PC-3 (cell line): ENCODE measurements around the gene DDTL. TPM values are rescaled to one million over a fixed set of nuclear protein-coding genes. Genes with fewer than 3 reads are reported as not detected.
A peak's percentile ranks its signal among the peaks of the same experiment; 100 is the strongest.
"Not testable (repeated sequence)": the region's sequence is repeated elsewhere in the genome, so short reads cannot be mapped to it uniquely, and the experiment has no call there.

Experiments used
- ATAC-seq: fragments of 200-7000 bp; cut with Tn5 transposase; 2 replicates; pipeline ENCODE4 v1.9.1; 2020; ENCODE audit warnings: mild to moderate bottlenecking, moderate library complexity
- BruUV-seq: library from RNA; stranded (reverse); fragments of 400-500 nt; replicated peaks from 2 replicates; lab custom pipeline; 2021; lab: Mats Ljungman, UMichigan
- CTCF ChIA-PET: fragments of 300-600 bp; sonication (Branson Sonifier 250); formaldehyde crosslinking; loops from one replicate; lab custom pipeline; 2022; ENCODE audit warnings: antibody characterized with exemption; lab: Charles Lee
- POLR2A ChIA-PET: fragments of 300-600 bp; sonication (Branson Sonifier 250); formaldehyde crosslinking; loops from one replicate; lab custom pipeline; 2022; ENCODE audit warnings: antibody characterized with exemption; ENCODE audit not compliant: unreplicated experiment; lab: Charles Lee
- DNase-seq: peaks from one replicate; pipeline ENCODE4 v3.0.0-alpha.2; 2015
- H2AFZ ChIP-seq: fragments of 300-600 bp; sonication (generic); 2 replicates; pipeline ENCODE4 v1.6.0; 2016; ENCODE audit warnings: antibody characterized with exemption, low read length
- H3F3A ChIP-seq: fragments of 300-600 bp; sonication (generic); one replicate; pipeline ENCODE4 v1.6.0; 2017; ENCODE audit warnings: antibody characterized with exemption, low read length, control low read depth, mild to moderate bottlenecking; ENCODE audit not compliant: unreplicated experiment
- H3K27ac ChIP-seq: fragments of 300-600 bp; sonication (generic); 2 replicates; pipeline ENCODE4 v1.5.1; 2016; ENCODE audit warnings: mild to moderate bottlenecking, low read length
- H3K27me3 ChIP-seq: fragments of 300-600 bp; sonication (generic); 2 replicates; pipeline ENCODE4 v1.6.1; 2016; ENCODE audit warnings: low read length, mixed read lengths
- H3K36me3 ChIP-seq: fragments of 300-600 bp; sonication (generic); 2 replicates; pipeline ENCODE4 v1.6.1; 2016; ENCODE audit warnings: low read depth, mixed run types, low read length, mixed read lengths
- H3K4me1 ChIP-seq: fragments of 300-600 bp; sonication (generic); 2 replicates; pipeline ENCODE4 v1.5.1; 2016; ENCODE audit warnings: low read length; ENCODE audit not compliant: insufficient read depth
- H3K4me2 ChIP-seq: fragments of 300-600 bp; sonication (generic); 2 replicates; pipeline ENCODE4 v1.6.0; 2016; ENCODE audit warnings: low read length
- H3K4me3 ChIP-seq: fragments of 300-600 bp; sonication (generic); 2 replicates; pipeline ENCODE4 v1.5.1; 2016; ENCODE audit warnings: mild to moderate bottlenecking, low read length, mixed read lengths
- H3K79me2 ChIP-seq: fragments of 300-600 bp; sonication (generic); 2 replicates; pipeline ENCODE4 v1.6.1; 2017; ENCODE audit warnings: low read length, mixed read lengths
- H3K9ac ChIP-seq: fragments of 300-600 bp; sonication (generic); 2 replicates; pipeline ENCODE4 v1.6.0; 2016; ENCODE audit warnings: mild to moderate bottlenecking, low read length
- H3K9me2 ChIP-seq: fragments of 300-600 bp; sonication (generic); replicated peaks from 2 replicates; pipeline ENCODE4 v1.6.1; 2016; ENCODE audit warnings: mixed run types, low read length, mixed read lengths
- H3K9me3 ChIP-seq: fragments of 300-600 bp; sonication (generic); 2 replicates; pipeline ENCODE4 v1.6.1; 2016; ENCODE audit warnings: low read length, mixed read lengths
- H4K20me1 ChIP-seq: fragments of 300-600 bp; sonication (generic); 2 replicates; pipeline ENCODE4 v1.6.1; 2016; ENCODE audit warnings: low read length, mixed read lengths
- CTCF ChIP-seq: fragments of 300-600 bp; sonication (generic); conservative IDR thresholded peaks from 2 replicates; pipeline ENCODE4 v1.5.1; 2017; ENCODE audit warnings: antibody characterized with exemption, low read depth, mild to moderate bottlenecking, low read length
- EZH2 ChIP-seq: fragments of 300-600 bp; sonication (generic); IDR thresholded peaks from one replicate; pipeline ENCODE4 v1.6.1; 2017; ENCODE audit warnings: antibody characterized with exemption, mild to moderate bottlenecking, low read length; ENCODE audit not compliant: unreplicated experiment
- EZH2phosphoT487 ChIP-seq: fragments of 300-600 bp; sonication (generic); IDR thresholded peaks from 2 replicates; pipeline ENCODE4 v1.6.1; 2018; ENCODE audit warnings: mild to moderate bottlenecking, antibody characterized with exemption, low read length, borderline replicate concordance
- intact Hi-C: fragments of 100-400 bp; cut with micrococcal nuclease; formaldehyde crosslinking; loops from 2 replicates; pipeline ENCODE4 v1.9.0; 2023
- total RNA-seq: library from RNA; depleted of rRNA; stranded (reverse); fragments of >200 nt; gene quantifications from 2 replicates; pipeline ENCODE4 v1.2.3, GENCODE V29; 2014

The DDTL gene
- total RNA-seq, 1 experiment from 2014 or later: 0.73 TPM

GRCh38 chr22:23939017-23939357 is 27.7 kb upstream of the DDTL start:
- Histone ChIP-seq H3K4me1 (no peaks in the 10 kb centered on the region), H3K9me3 (no peaks in the 10 kb centered on the region), H3K27me3 (no peaks in the 10 kb centered on the region), H3K9ac (no peak overlapping the region), H3K79me2 (no peaks in the 10 kb centered on the region), H3K36me3 (no peaks in the 10 kb centered on the region), H3K4me2 (no peak overlapping the region), H2AFZ (no peak overlapping the region), H3K9me2 (no peaks in the 10 kb centered on the region), H4K20me1 (no peaks in the 10 kb centered on the region), H3F3A (no peaks in the 10 kb centered on the region), H3K4me3 (no peak overlapping the region), H3K27ac (no peak overlapping the region)
- CTCF ChIA-PET: no interaction called here
- TF ChIP-seq EZH2phosphoT487 (no peak), EZH2 (no peak), CTCF (no peak)
- no TSS peak for BruUV-seq
- intact Hi-C loops: no loop called here
- POLR2A ChIA-PET: no interaction called here
- no peak for ATAC-seq
- DNase-seq: no peak

- POLR2A ChIA-PET, H3K4me1 ChIP-seq, H3K27ac ChIP-seq, DNase-seq, H3K4me3 ChIP-seq, H3K79me2 ChIP-seq, H3K9me3 ChIP-seq, H3K36me3 ChIP-seq, intact Hi-C loops, H3K9me2 ChIP-seq, BruUV-seq, H4K20me1 ChIP-seq, H2AFZ ChIP-seq, CTCF ChIA-PET, H3K4me2 ChIP-seq, H3K27me3 ChIP-seq, H3K9ac ChIP-seq, H3F3A ChIP-seq: not testable (repeated sequence)
- ATAC-seq: peak; percentile 62
These were observed 26.5 kb upstream of the DDTL start for GRCh38 chr22:23940166-23940565.

- H3K9me3 ChIP-seq, H3F3A ChIP-seq, H3K4me2 ChIP-seq, H2AFZ ChIP-seq, H3K9me2 ChIP-seq, H3K36me3 ChIP-seq, BruUV-seq, CTCF ChIA-PET, H3K4me1 ChIP-seq, DNase-seq, H3K9ac ChIP-seq, H4K20me1 ChIP-seq, H3K27me3 ChIP-seq, H3K4me3 ChIP-seq, H3K79me2 ChIP-seq, POLR2A ChIA-PET, H3K27ac ChIP-seq, intact Hi-C loops, ATAC-seq: not testable (repeated sequence)
These were observed 19.3 kb upstream of the DDTL start for GRCh38 chr22:23947391-23947790.

GRCh38 chr22:23949764-23950163 is 16.9 kb upstream of the DDTL start:
- H2AFZ ChIP-seq, H4K20me1 ChIP-seq, H3F3A ChIP-seq, POLR2A ChIA-PET, H3K4me3 ChIP-seq, BruUV-seq, DNase-seq, H3K4me2 ChIP-seq, H3K27ac ChIP-seq, ATAC-seq, H3K9me3 ChIP-seq, H3K79me2 ChIP-seq, H3K4me1 ChIP-seq, CTCF ChIA-PET, H3K9me2 ChIP-seq, H3K36me3 ChIP-seq, H3K27me3 ChIP-seq, H3K9ac ChIP-seq: not testable (repeated sequence)
- intact Hi-C loops: loop anchor here (10.0 kb wide), 1 partner anchor 225 kb away; no protein-coding TSS in a partner anchor

GRCh38 chr22:23951383-23951782 is 15.3 kb upstream of the DDTL start:
- H3K4me2 ChIP-seq, H3K9me2 ChIP-seq, BruUV-seq, POLR2A ChIA-PET, H2AFZ ChIP-seq, H3K27ac ChIP-seq, CTCF ChIA-PET, ATAC-seq, H3K4me1 ChIP-seq, H3K79me2 ChIP-seq, H3K9me3 ChIP-seq, DNase-seq, H3K9ac ChIP-seq, H3F3A ChIP-seq, H3K4me3 ChIP-seq, H4K20me1 ChIP-seq, H3K27me3 ChIP-seq, H3K36me3 ChIP-seq: not testable (repeated sequence)
- intact Hi-C loops: loop anchor here (10.0 kb wide), 1 partner anchor 223 kb away; no protein-coding TSS in a partner anchor

- CTCF ChIA-PET, H3K4me2 ChIP-seq, H4K20me1 ChIP-seq, ATAC-seq, H3K4me3 ChIP-seq, H3K36me3 ChIP-seq, H3K79me2 ChIP-seq, H3K27ac ChIP-seq, H3K4me1 ChIP-seq, H3K9me2 ChIP-seq, H3F3A ChIP-seq, H3K9me3 ChIP-seq, H2AFZ ChIP-seq, DNase-seq, H3K9ac ChIP-seq, BruUV-seq, H3K27me3 ChIP-seq, POLR2A ChIA-PET: not testable (repeated sequence)
- intact Hi-C loops: loop anchor here (10.0 kb wide), 1 partner anchor 222 kb away; no protein-coding TSS in a partner anchor
These were observed 13.8 kb upstream of the DDTL start for GRCh38 chr22:23952794-23953405.
